HS-27A (cell line): ENCODE results near the gene PDGFD.

Source experiments
- DNase-seq: peaks from one replicate; pipeline ENCODE4 v3.0.0-alpha.2; 2012; ENCODE audit warnings: low read depth, missing footprints

PDGFD gene

GRCh38 chr11:103998826-103999508 is 165.0 kb downstream of the PDGFD start:
- no peak for DNase-seq

GRCh38 chr11:103997082-103997481 is 166.9 kb downstream of the PDGFD start:
- DNase-seq: no peak

DNA sequence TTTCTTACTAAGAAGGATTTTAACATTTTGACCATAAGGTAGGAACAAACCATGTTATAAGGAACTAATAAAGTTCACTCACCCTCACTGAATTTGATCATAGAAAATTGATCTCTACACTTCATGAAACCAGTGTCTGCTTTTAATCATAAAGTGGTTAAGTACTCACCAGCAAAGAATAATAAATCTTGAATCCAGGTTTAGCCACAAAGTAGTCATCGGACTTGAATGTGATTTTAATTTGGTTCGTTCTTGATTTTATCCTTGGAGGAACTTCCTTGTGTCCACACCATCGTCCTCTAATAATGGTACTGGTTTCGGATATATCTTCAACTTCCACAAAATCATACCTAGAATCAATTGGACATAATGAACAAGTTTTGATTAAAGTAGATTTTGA is 168.1 kb downstream of the PDGFD start:
- no peak for DNase-seq

- DNase-seq: no peak
These were observed 169.4 kb downstream of the PDGFD start for GRCh38 chr11:103994518-103994917.

DNA sequence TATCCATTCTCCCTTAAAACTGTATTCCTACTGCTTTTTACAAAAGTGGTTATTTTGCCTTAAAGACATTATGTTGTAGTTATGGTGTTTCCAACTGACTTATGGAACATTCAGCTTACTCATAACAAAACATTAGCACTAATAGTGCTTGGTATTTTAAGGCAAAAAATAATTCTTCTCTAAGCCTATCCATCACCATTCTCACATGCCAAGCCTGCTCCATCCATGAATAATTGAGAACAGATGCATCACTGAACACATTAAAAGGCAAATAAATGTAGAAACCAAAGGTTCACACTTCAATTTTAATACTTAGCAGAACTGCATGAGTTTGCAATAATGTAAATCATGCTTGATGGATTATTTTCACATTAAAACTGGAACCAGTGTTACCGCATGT is 169.9 kb downstream of the PDGFD start:
- no peak for DNase-seq

- no peak for DNase-seq
These were observed 170.4 kb downstream of the PDGFD start for GRCh38 chr11:103993507-103993906.

DNA sequence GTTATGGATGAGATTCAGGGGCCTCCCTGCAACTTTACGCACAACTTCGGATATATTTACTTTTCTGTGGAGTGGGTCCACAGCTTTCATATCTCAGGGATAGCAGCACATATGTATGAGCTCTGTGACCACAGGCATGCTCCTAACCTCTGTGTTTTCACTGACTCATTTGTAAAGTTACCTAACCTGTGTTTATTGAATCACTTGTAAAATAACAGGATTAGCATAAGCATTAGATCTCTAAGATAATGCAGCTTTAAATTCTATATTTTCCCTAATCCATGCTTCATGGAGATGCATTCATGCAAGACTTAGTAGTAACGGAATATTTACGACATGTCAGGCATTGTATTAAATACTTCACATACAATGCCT is 175.4 kb downstream of the PDGFD start:
- no peak for DNase-seq

- no peak for DNase-seq
These were observed 176.0 kb downstream of the PDGFD start for GRCh38 chr11:103987629-103988594.

- no peak for DNase-seq
These were observed 178.9 kb downstream of the PDGFD start for GRCh38 chr11:103985041-103985440.

DNA sequence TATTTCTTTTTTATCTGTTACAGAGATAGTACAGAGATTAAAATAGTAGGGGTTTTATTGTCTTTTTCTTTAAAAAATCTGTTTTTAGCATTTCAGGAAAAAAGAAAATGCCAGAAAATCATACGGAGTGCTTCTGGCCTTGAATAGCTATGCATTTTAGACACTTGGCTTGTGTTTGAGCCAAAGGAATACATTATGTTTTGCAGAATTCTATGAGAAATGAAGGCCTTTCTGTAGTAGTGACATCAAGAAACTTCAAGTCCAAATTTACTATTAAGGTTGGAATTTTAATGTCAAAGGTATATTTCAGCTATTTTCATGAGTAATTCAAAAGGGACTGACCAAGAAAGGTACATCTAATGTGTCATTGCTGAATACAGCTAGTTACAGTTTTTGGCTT is 183.8 kb downstream of the PDGFD start:
- no peak for DNase-seq

DNA sequence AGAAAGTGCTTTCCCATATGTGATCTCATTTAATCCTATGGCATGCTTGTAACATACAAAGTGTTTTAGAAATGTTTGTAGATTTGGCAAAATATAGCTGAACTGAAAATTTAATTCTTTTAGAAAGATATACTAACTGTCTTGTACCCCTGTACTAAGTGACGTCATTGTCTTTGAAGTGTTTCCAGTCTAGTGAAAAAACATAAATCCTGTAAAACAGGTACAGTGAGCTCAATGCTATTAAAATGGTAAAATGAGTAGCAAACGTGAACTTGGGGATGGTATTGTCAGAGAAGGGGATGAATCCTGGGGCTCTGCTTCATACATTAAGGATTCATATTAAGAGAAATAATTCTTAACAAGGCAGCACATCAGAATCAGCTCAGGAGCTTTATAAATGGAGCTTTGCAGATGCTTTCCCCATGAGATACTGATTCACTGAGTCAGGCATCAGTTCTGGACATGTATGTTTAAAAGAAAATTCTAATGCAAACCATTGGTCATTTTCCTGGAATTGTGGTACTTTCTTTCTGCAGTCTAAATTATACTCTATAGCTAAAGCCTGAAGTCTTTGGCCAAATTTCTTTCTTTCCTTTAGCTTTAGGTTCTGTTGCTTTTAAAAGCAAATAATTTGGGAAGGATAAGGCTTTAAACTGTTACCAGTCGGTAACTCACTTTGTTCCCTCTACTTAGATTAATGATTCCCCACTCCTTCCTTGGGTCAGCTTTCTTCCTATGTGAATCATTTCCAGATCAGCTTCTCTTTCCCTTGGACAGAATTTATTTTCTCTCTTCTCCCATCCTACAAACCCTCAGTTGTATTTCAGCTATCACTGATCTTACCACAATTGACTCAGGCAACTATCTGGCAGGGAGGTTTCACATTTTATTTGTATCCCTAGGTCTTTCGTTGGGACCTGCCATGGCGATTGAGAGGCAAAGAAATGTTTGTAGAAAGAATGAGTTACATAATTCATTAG is 185.0 kb downstream of the PDGFD start:
- DNase-seq: no peak

DNA sequence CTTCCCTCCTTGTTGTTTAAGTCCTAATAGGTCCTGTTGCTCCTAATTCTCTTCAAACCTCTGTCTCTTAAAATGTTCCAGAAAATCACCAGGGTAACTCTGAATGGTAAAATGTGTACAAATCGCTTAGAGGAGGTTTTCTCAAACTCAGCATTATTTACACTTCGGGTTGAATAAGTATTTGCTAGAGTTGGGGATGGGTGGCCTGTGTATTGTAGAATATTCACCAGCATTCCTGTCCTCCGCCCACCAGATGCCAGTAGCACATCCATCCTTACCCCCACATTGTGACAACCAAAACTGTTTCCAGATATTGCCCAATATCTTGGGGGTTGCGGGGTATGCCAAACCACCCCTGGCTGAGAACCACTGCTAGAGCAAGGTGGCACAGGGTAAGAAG is 191.9 kb downstream of the PDGFD start:
- DNase-seq: no peak

GRCh38 chr11:103970701-103971249 is 193.2 kb downstream of the PDGFD start:
- DNase-seq: no peak

DNA sequence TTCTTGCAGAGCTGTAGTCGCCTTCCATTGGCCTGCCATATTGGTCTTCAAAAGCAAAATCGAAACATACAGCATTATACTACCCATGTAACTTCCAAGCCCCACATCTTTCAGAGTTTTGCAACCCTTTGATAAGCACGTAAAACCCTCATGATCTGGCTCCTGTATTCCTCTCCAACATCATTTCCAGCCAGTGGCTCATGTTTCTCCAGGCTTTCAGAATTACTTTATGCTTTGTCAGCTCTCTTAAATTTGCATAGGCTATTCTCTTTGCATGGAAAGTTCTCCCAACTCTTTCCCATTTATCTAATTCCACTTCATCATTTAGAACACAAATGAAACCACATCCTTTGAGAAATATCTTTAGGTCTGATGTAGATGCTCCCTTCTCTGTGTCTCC is 195.3 kb downstream of the PDGFD start:
- no peak for DNase-seq

- no peak for DNase-seq
These were observed 196.0 kb downstream of the PDGFD start for GRCh38 chr11:103967985-103968384.

DNA sequence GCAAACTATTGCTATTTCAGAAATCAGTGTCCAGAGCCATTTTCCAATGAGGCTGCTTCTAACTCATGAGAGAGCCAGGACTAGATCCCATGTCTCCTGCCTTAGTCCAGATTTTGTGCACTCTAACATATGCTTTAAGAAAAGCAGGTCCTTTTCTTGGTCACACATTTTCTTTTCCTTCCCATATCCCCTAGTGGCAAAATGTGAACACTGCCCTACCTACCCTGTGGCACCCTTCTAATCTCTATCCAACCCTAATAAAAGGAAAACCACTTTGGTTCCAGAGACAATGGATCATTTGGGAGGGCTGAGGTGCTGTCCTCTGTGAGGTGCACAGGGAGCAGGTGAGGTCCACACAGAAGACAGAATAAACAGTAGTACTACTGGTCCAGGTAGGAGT is 199.6 kb downstream of the PDGFD start:
- DNase-seq: no peak

- DNase-seq: no peak
These were observed 200.3 kb downstream of the PDGFD start for GRCh38 chr11:103963648-103964047.

DNA sequence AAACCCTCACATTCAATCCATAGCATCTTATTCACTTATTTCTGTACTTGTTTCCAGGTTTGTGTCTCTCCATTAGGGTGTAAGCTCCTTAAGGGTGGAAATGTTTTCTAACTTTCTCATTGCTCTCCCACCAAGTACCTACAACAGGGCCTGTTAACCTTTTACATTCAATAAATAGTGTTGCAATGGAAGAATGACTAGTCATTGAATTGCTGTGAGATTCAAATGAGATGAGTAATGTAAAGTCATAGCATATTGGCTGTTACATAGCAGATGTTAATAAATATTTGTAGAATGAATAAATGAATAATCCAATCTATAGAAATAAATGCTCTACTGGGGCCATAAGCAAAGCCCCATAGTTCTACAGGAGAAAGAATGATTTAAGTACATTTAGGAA is 202.9 kb downstream of the PDGFD start:
- no peak for DNase-seq

GRCh38 chr11:103960108-103960507 is 203.8 kb downstream of the PDGFD start:
- DNase-seq: no peak

- DNase-seq: no peak
These were observed 204.5 kb downstream of the PDGFD start for GRCh38 chr11:103959279-103959942.

GRCh38 chr11:103958475-103959215 is 205.3 kb downstream of the PDGFD start:
- no peak for DNase-seq
